ENCODE results near the gene TMEM182. TPM values are rescaled to one million over a fixed set of nuclear protein-coding genes. Genes with fewer than 3 reads are reported as not detected.

TMEM182 gene
- total RNA-seq, 1 experiment from 2014 or later: 5.3 TPM

- intact Hi-C loops (cut with micrococcal nuclease): no loop called here
- ChIA-PET POLR2A (interaction anchor here (0.9 kb wide), 1 partner anchor 73 kb away, joined by 3 read pairs; no protein-coding TSS in a partner anchor), CTCF (interaction anchor here (0.6 to 1.5 kb wide), 7 partner anchors 18 to 1540 kb away, joined by 3 to 15 read pairs (median 3); no protein-coding TSS in a partner anchor)
- peaks cover 9% of the 10 kb centered on the region for H3K36me3 Mint-ChIP-seq (ENCODE audit: insufficient read depth, unreplicated experiment)
- no peaks in the 10 kb centered on the region for H3K27me3 Mint-ChIP-seq (ENCODE audit: insufficient read depth, unreplicated experiment)
- H3K4me3 Mint-ChIP-seq (ENCODE audit: unreplicated experiment): peak overlapping the region; percentile 89
- H3K4me1 Mint-ChIP-seq (ENCODE audit: insufficient read depth, unreplicated experiment): peaks cover 14% of the 10 kb centered on the region
- no peaks in the 10 kb centered on the region for H3K9me3 Mint-ChIP-seq (ENCODE audit: unreplicated experiment)
- TF ChIP-seq CTCF (IDR thresholded peaks at IDR 0.05; ENCODE audit: unreplicated experiment): no peak
- no peak for DNase-seq (ENCODE audit: unreplicated experiment)
- peak overlapping the region; percentile 43 for H3K27ac Mint-ChIP-seq (ENCODE audit: low read depth, unreplicated experiment)
- no TSS peak for BruUV-seq (replicated peaks)
These were observed 25.8 kb upstream of the TMEM182 start for GRCh38 chr2:102736110-102736409.

- Mint-ChIP-seq H3K36me3 (ENCODE audit: insufficient read depth, unreplicated experiment) (peaks cover 3% of the 10 kb centered on the region), H3K4me3 (ENCODE audit: unreplicated experiment) (peak overlapping the region; percentile 89), H3K9me3 (ENCODE audit: unreplicated experiment) (no peaks in the 10 kb centered on the region), H3K27ac (ENCODE audit: low read depth, unreplicated experiment) (peak overlapping the region; percentile 43), H3K27me3 (ENCODE audit: insufficient read depth, unreplicated experiment) (no peaks in the 10 kb centered on the region), H3K4me1 (ENCODE audit: insufficient read depth, unreplicated experiment) (peaks cover 14% of the 10 kb centered on the region)
- CTCF ChIA-PET: interaction anchor here (0.6 to 1.5 kb wide), 10 partner anchors 11 to 1539 kb away, joined by 3 to 15 read pairs (median 3); no protein-coding TSS in a partner anchor
- POLR2A ChIA-PET: interaction anchor here (0.6 to 1.0 kb wide), 3 partner anchors 11 to 703 kb away, joined by 3 read pairs; no protein-coding TSS in a partner anchor
- BruUV-seq (replicated peaks): TSS peak; percentile 59
- TF ChIP-seq CTCF (IDR thresholded peaks at IDR 0.05; ENCODE audit: unreplicated experiment): no peak
- DNase-seq (ENCODE audit: unreplicated experiment): peak; percentile 74
- intact Hi-C loops (cut with micrococcal nuclease): no loop called here
These were observed 25.1 kb upstream of the TMEM182 start for GRCh38 chr2:102736410-102737409.

- no peak for DNase-seq (ENCODE audit: unreplicated experiment)
- no peaks in the 10 kb centered on the region for H3K27me3 Mint-ChIP-seq (ENCODE audit: insufficient read depth, unreplicated experiment)
- CTCF ChIA-PET: interaction anchor here (0.7 to 1.7 kb wide), 5 partner anchors 10 to 294 kb away, joined by 3 to 15 read pairs (median 5); no protein-coding TSS in a partner anchor
- BruUV-seq (replicated peaks): no TSS peak
- no peak for TF ChIP-seq CTCF (IDR thresholded peaks at IDR 0.05; ENCODE audit: unreplicated experiment)
- H3K9me3 Mint-ChIP-seq (ENCODE audit: unreplicated experiment): no peaks in the 10 kb centered on the region
- intact Hi-C loops (cut with micrococcal nuclease): no loop called here
- no peak overlapping the region for H3K27ac Mint-ChIP-seq (ENCODE audit: low read depth, unreplicated experiment)
- H3K4me3 Mint-ChIP-seq (ENCODE audit: unreplicated experiment): peak overlapping the region; percentile 89
- peaks cover 14% of the 10 kb centered on the region for H3K4me1 Mint-ChIP-seq (ENCODE audit: insufficient read depth, unreplicated experiment)
- POLR2A ChIA-PET: interaction anchor here (0.6 to 1.0 kb wide), 2 partner anchors 11 to 704 kb away, joined by 3 read pairs; no protein-coding TSS in a partner anchor
- H3K36me3 Mint-ChIP-seq (ENCODE audit: insufficient read depth, unreplicated experiment): no peaks in the 10 kb centered on the region
These were observed 24.4 kb upstream of the TMEM182 start for GRCh38 chr2:102737431-102737830.

- intact Hi-C loops (cut with micrococcal nuclease): no loop called here
- DNase-seq (ENCODE audit: unreplicated experiment): no peak
- H3K4me1 Mint-ChIP-seq (ENCODE audit: insufficient read depth, unreplicated experiment): no peaks in the 10 kb centered on the region
- ChIA-PET POLR2A (no interaction called here), CTCF (interaction anchor here (4.3 kb wide), 1 partner anchor 10 kb away, joined by 36 read pairs; no protein-coding TSS in a partner anchor)
- no peak overlapping the region for H3K27ac Mint-ChIP-seq (ENCODE audit: low read depth, unreplicated experiment)
- H3K9me3 Mint-ChIP-seq (ENCODE audit: unreplicated experiment): no peaks in the 10 kb centered on the region
- H3K27me3 Mint-ChIP-seq (ENCODE audit: insufficient read depth, unreplicated experiment): no peaks in the 10 kb centered on the region
- no peak for TF ChIP-seq CTCF (IDR thresholded peaks at IDR 0.05; ENCODE audit: unreplicated experiment)
- H3K4me3 Mint-ChIP-seq (ENCODE audit: unreplicated experiment): no peak overlapping the region
- BruUV-seq (replicated peaks): no TSS peak
- H3K36me3 Mint-ChIP-seq (ENCODE audit: insufficient read depth, unreplicated experiment): no peaks in the 10 kb centered on the region
These were observed 18.6 kb upstream of the TMEM182 start for GRCh38 chr2:102743259-102743658.
